ENCODE data around the gene GNG12.

GRCh38 chr1:67731322-67731721, 101.9 kb downstream of the GNG12 start:
- TF ChIP-seq CTCF (IDR thresholded peaks at IDR 0.05) (no peak), EP300 (IDR thresholded peaks at IDR 0.05) (no peak), POLR2AphosphoS5 (IDR thresholded peaks at IDR 0.05) (no peak)

Measured in stomach (tissue), 4 donors.